GM12872 (cell line): ENCODE results near the gene SOX30.

Experiments used
- TF ChIP-seq, protein P1 (sequence below): IDR thresholded peaks from 3 replicates; pipeline ENCODE4 v1.5.1; 2011; ENCODE audit warnings: low read depth, mild to moderate bottlenecking, low read length, moderate library complexity; ENCODE audit not compliant: insufficient read depth

Gene SOX30

DNA sequence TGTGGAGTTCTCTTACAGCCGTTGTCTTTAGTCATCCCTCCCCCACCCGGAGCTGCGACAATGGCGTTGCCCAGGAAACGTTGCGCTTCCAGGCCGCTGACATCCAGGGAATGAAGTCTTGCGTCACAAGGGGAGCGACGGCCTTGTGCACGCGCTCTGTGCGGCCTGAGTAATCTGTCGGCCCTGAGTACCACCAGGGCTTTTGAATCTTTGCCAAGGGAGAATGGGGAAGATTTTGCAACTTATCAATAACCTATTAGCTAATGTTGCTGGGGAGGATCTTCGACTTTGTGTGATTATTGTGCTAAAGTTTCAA lies at the start of gene SOX30:
Gene SOX30 (minus strand): TSS at position 62 of the 316 bp plus-strand sequence. CDS start 360 bp downstream, outside the sequence.
- TF ChIP-seq, protein P1, sequence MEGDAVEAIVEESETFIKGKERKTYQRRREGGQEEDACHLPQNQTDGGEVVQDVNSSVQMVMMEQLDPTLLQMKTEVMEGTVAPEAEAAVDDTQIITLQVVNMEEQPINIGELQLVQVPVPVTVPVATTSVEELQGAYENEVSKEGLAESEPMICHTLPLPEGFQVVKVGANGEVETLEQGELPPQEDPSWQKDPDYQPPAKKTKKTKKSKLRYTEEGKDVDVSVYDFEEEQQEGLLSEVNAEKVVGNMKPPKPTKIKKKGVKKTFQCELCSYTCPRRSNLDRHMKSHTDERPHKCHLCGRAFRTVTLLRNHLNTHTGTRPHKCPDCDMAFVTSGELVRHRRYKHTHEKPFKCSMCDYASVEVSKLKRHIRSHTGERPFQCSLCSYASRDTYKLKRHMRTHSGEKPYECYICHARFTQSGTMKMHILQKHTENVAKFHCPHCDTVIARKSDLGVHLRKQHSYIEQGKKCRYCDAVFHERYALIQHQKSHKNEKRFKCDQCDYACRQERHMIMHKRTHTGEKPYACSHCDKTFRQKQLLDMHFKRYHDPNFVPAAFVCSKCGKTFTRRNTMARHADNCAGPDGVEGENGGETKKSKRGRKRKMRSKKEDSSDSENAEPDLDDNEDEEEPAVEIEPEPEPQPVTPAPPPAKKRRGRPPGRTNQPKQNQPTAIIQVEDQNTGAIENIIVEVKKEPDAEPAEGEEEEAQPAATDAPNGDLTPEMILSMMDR = no peak

DNA sequence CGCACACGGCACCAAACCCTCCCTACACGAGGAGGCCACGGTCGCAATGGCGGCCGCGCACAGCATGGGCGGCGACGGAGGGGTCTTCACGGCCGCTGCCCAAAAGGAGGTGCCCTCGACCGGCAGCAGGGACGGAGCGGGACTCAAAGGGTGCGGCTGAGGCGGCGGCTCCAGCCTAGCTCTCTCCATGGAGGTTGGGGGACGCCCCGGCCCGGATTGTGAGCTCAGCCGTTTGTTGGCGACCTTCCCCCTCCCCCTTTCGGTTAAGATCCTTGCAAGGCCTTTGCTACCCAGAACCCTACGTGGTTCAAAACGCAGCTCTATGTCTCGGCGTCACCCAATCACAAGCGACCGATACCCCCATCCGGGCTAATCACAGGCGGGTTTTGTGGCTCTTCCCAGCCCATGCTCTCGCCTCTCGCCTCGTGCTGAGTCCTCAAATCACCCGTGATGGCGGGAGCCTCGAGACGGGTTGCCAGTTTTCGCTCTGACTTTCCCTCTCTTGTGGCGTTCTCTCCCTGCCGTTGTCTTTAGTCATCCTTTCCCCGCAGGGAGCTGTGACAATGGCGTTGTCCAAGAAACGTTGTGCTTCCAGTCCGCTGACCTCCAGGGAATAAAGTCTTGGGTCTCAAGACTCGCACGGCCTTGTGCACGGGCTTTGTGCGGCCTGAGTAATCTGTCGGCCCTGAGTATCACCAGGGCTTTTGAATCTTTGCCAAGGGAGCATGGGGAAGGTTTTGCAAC lies 38.6 kb upstream of the SOX30 start:
- TF ChIP-seq, protein P1 = no peak

DNA sequence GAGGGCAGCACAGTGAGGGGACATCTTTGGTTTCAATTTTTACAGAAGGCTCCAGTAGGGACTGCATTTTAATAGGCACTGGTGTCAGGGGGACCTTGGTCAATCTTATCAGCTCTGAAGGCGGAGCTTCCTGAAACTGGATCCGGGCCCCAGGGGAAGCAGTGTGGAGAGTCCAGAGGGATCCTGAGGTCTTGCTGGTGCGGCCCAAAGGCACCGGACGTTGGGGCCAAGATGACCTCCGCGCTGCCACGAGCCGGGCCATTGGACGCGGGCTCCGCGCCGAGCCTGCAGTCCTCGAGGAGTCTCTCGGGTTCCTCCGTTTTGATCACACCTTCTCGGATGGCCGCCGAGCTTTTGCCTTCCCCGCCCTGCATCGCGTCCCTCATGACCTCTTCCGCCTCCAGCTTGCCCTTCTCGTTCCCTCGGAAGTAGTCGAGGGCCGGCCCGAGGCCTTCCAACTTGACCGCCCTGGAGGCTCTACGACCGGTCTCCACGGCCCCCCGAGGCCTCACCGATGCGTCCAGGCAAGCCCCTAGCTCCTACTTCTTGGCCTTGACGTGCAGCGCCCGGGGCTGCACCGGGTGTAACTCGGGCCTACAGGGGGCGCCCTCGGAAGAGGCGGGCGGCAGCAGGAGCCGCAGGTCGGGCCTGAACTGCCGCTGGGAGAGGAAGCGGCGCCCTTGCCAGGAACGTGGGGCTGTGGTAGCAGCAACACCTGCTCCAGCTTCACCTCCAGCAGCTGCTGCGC lies 37.9 kb upstream of the SOX30 start:
- TF ChIP-seq, protein P1 = no peak

DNA sequence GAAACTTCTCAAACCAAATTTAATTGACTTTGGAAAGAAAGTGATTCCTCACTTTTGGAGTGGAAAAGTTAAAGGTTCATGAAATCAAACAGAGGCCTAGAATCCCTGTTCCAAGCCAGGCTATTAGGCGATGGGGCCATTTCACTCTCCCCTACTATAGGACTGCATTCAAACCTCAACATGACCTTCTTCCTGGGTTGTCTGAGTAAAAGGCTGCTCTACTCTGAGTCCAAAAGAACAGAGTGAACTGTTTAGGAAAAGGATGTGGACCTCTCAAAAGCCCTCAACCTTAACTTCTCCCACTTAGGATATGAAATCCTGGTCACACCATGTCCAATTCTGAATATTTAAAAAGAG lies 34.9 kb upstream of the SOX30 start:
- TF ChIP-seq, protein P1 = no peak

DNA sequence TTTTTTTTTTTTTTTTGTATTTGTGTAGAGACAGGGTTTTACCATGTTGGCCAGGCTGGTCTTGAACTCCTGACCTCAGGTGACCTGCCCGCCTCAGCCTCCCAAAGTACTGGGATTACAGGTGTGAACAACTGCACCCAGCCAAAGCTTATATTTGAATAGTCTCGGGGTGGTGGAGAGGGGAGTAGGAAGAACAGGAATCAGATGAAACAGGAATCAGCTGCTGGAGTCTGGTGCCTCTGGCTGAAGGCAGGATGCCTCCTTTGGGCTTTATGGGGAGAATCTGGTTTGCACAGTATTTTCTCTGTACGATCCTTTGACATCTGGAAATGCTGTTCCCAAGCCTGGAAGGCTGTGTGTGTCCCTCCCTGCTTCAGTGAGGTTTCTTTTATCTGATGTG lies 30.0 kb upstream of the SOX30 start:
- TF ChIP-seq, protein P1 = no peak

DNA sequence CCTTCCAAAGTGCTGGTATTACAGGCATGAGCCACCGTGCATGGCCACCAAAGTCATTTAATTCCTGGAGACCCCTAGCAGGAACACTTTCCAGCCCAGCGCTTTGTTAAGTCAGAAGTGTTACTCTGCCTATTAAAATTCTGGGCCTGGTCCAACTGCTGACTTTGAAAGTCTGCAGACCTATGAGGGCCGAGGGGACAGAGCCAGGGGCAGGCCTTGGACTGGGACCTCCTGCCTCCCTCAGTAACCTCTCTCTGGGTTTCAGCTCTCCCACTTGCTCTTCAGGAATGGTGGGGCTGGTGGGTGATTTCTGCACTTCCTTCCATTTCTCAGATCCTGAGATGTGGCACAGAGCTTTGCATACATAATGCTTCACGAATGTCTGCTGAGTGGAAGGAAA lies 28.8 kb upstream of the SOX30 start:
- TF ChIP-seq, protein P1 = no peak

DNA sequence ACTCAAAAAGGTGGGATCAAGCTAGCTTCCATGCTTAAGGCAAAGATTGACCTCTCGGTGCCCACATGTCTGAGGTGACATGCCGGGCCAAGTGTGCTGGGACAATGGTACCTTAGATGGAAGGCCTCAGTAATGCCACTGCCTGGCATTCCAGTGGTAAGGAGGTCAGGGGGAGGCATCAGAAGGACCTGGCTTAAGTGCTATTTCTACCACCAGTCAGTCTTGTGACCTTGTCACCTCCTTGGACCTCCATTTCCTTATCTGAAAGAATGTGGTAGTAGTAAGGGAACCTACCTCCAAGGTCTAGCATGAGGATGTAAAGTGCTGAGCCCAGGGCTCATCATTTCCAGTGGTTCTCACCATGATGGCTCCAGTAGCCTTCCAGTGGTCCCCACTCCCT lies 28.0 kb upstream of the SOX30 start:
- TF ChIP-seq, protein P1 = no peak
